Measurements from ENCODE around the gene CYP2E1.

GRCh38 chr10:133523631-133524203, 3.4 kb upstream of the CYP2E1 start:
- no peak for TF ChIP-seq POLR2A (IDR thresholded peaks at IDR 0.05; ENCODE audit: insufficient read depth in 1 of 2, low read depth in 2 of 2, low read length in 2 of 2)
- no peak for TF ChIP-seq SMAD1 (CRISPR knock-in tag; IDR thresholded peaks at IDR 0.05; ENCODE audit: borderline replicate concordance, low read depth)
- TF ChIP-seq, protein P1, sequence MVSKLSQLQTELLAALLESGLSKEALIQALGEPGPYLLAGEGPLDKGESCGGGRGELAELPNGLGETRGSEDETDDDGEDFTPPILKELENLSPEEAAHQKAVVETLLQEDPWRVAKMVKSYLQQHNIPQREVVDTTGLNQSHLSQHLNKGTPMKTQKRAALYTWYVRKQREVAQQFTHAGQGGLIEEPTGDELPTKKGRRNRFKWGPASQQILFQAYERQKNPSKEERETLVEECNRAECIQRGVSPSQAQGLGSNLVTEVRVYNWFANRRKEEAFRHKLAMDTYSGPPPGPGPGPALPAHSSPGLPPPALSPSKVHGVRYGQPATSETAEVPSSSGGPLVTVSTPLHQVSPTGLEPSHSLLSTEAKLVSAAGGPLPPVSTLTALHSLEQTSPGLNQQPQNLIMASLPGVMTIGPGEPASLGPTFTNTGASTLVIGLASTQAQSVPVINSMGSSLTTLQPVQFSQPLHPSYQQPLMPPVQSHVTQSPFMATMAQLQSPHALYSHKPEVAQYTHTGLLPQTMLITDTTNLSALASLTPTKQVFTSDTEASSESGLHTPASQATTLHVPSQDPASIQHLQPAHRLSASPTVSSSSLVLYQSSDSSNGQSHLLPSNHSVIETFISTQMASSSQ (IDR thresholded peaks at IDR 0.05; ENCODE audit: low read depth): no peak
- TF ChIP-seq, protein P1 (CRISPR knock-in tag; IDR thresholded peaks at IDR 0.05; ENCODE audit: borderline replicate concordance): no peak
- no peak for TF ChIP-seq EP300 (IDR thresholded peaks at IDR 0.05; ENCODE audit: low read depth in 2 of 2, low read length in 2 of 2)
- no peak for TF ChIP-seq EP300 (CRISPR knock-in tag; IDR thresholded peaks at IDR 0.05; ENCODE audit: borderline replicate concordance)
- TF ChIP-seq CSRNP1 (CRISPR knock-in tag; IDR thresholded peaks at IDR 0.05): no peak
- TF ChIP-seq HNRNPUL1 (IDR thresholded peaks at IDR 0.05; ENCODE audit: low read depth, low read length): no peak
- TF ChIP-seq GABPA (IDR thresholded peaks at IDR 0.05; ENCODE audit: low read depth, low read length): no peak
- no peak for TF ChIP-seq GABPA (CRISPR knock-in tag; IDR thresholded peaks at IDR 0.05; ENCODE audit: low read depth)
- no peak for TF ChIP-seq CBFB (CRISPR knock-in tag; IDR thresholded peaks at IDR 0.05)
- no peak for TF ChIP-seq RBM39 (IDR thresholded peaks at IDR 0.05; ENCODE audit: low read depth, low read length, poor library complexity, severe bottlenecking)
